H1 (cell line): ENCODE measurements around the gene DNAL4. TPM values are rescaled to one million over a fixed set of nuclear protein-coding genes. Genes with fewer than 3 reads are reported as not detected.

ENCODE experiments used
- CTCF ChIA-PET: fragments of 300-600 bp; sonication (Branson Sonifier 250); formaldehyde crosslinking; loops from one replicate; lab custom pipeline; 2021; ENCODE audit not compliant: partially characterized antibody; lab: Charles Lee
- POLR2A ChIA-PET: fragments of 300-600 bp; sonication (Branson Sonifier 250); formaldehyde crosslinking; loops from one replicate; lab custom pipeline; 2021; ENCODE audit warnings: inconsistent platforms; ENCODE audit not compliant: partially characterized antibody; lab: Charles Lee
- DNase-seq, 2 experiments: peaks; one replicate each; pipeline versions ENCODE4 v3.0.0 to v3.0.0-alpha.2; 2010 to 2022; ENCODE audit warnings: low spot score in 2 of 2, low read depth in 1 of 2, mixed read lengths in 1 of 2
- FAIRE-seq: peaks from 2 replicates; lab custom pipeline; 2011; peaks lifted over from hg19 to GRCh38; lab: Jason Lieb, UNC
- H2AFZ ChIP-seq: 2 replicates; pipeline ENCODE4 v1.8.1; 2012; ENCODE audit warnings: low read length, inconsistent platforms
- H2AK5ac ChIP-seq: 2 replicates; pipeline ENCODE4 v1.6.1; 2013; ENCODE audit warnings: low read depth, low read length
- H2BK120ac ChIP-seq: replicated peaks from 2 replicates; pipeline ENCODE3; 2013; ENCODE audit warnings: low read depth, low read length, inconsistent platforms
- H2BK12ac ChIP-seq: 2 replicates; pipeline ENCODE4 v1.6.1; 2013; ENCODE audit warnings: low read depth, low read length
- H2BK15ac ChIP-seq: 2 replicates; pipeline ENCODE4 v1.6.1; 2013; ENCODE audit warnings: low read length
- H2BK20ac ChIP-seq: 2 replicates; pipeline ENCODE4 v1.6.1; 2013; ENCODE audit warnings: low read length
- H2BK5ac ChIP-seq: 2 replicates; pipeline ENCODE4 v1.6.1; 2013; ENCODE audit warnings: low read depth, low read length
- H3K14ac ChIP-seq: 2 replicates; pipeline ENCODE4 v1.6.1; 2013; ENCODE audit warnings: inconsistent platforms; ENCODE audit not compliant: insufficient read length
- H3K18ac ChIP-seq: 2 replicates; pipeline ENCODE4 v1.6.1; 2013; ENCODE audit warnings: low read length; ENCODE audit errors: extremely low read depth
- H3K23ac ChIP-seq: 2 replicates; pipeline ENCODE4 v1.6.1; 2013; ENCODE audit warnings: inconsistent platforms; ENCODE audit not compliant: insufficient read length
- H3K23me2 ChIP-seq: 2 replicates; pipeline ENCODE4 v1.6.1; 2013; ENCODE audit warnings: low read depth, low read length
- H3K27ac ChIP-seq: 2 replicates; pipeline ENCODE4 v1.6.1; 2011; ENCODE audit warnings: low read depth, low read length, inconsistent platforms
- H3K27me3 ChIP-seq, 4 experiments: replicated peaks in 1 of 4; 1 replicate in 1 of 4; 2 replicates in 3 of 4; pipeline versions ENCODE4 v1.6.1 to v1.8.1; 2011 to 2013; ENCODE audit warnings: low read length in 3 of 4, mild to moderate bottlenecking in 3 of 4, inconsistent platforms in 2 of 4, mixed read lengths in 2 of 4, moderate library complexity in 1 of 4; ENCODE audit not compliant: control insufficient read depth in 3 of 4, insufficient read depth in 3 of 4; ENCODE audit errors: extremely low read depth in 1 of 4
- H3K36me3 ChIP-seq, 4 experiments: 2 replicates each; pipeline versions ENCODE4 v1.6.1 to v1.8.1; 2011 to 2013; ENCODE audit warnings: mild to moderate bottlenecking in 4 of 4, low read length in 3 of 4, moderate library complexity in 2 of 4, control low read depth in 1 of 4, inconsistent platforms in 1 of 4; ENCODE audit not compliant: insufficient read depth in 4 of 4, control insufficient read depth in 2 of 4
- H3K4ac ChIP-seq: replicated peaks from 2 replicates; pipeline ENCODE3; 2013; ENCODE audit warnings: low read length, low read depth, mixed read lengths, inconsistent platforms; ENCODE audit not compliant: insufficient read length
- H3K4me1 ChIP-seq, 4 experiments: replicated peaks in 1 of 4; 1 replicate in 1 of 4; 2 replicates in 3 of 4; pipeline versions ENCODE4 v1.6.1 to v1.8.1; 2011 to 2013; ENCODE audit warnings: low read length in 3 of 4, inconsistent platforms in 2 of 4, mixed read lengths in 1 of 4; ENCODE audit not compliant: insufficient read depth in 4 of 4, control insufficient read depth in 3 of 4
- H3K4me2 ChIP-seq, 2 experiments: 2 replicates each; pipeline versions ENCODE4 v1.6.1 to v1.8.1; 2011 to 2013; ENCODE audit warnings: low read depth in 2 of 2, low read length in 2 of 2, control low read depth in 1 of 2, inconsistent platforms in 1 of 2, mild to moderate bottlenecking in 1 of 2; ENCODE audit not compliant: insufficient read depth in 1 of 2
- H3K4me3 ChIP-seq, 4 experiments: fragments of 200-600, 300-600 bp in 1 of 4; sonication (generic), shearing (Covaris generic), sonication (Bioruptor Twin) in 1 of 4; 2 replicates each; pipeline versions ENCODE4 v1.5.1 to v1.8.1; 2011 to 2016; ENCODE audit warnings: low read length in 4 of 4, low read depth in 3 of 4, control low read depth in 2 of 4, inconsistent platforms in 2 of 4, mild to moderate bottlenecking in 2 of 4, mixed read lengths in 1 of 4, moderate library complexity in 1 of 4; ENCODE audit not compliant: insufficient read depth in 2 of 4; ENCODE audit errors: extremely low read depth in 1 of 4
- H3K56ac ChIP-seq: replicated peaks from 2 replicates; pipeline ENCODE3; 2013; ENCODE audit warnings: low read depth, mild to moderate bottlenecking, mixed read lengths, low read length, inconsistent platforms; ENCODE audit not compliant: insufficient read length
- H3K79me1 ChIP-seq: 2 replicates; pipeline ENCODE4 v1.6.1; 2013; ENCODE audit warnings: low read depth, low read length, control low read depth
- H3K79me2 ChIP-seq, 2 experiments: 2 replicates each; pipeline versions ENCODE4 v1.6.1 to v1.8.1; 2012 to 2013; ENCODE audit warnings: low read length in 2 of 2, mild to moderate bottlenecking in 2 of 2, inconsistent platforms in 1 of 2; ENCODE audit not compliant: insufficient read depth in 2 of 2, control insufficient read depth in 1 of 2
- H3K9ac ChIP-seq, 4 experiments: replicated peaks in 1 of 4; 1 replicate in 1 of 4; 2 replicates in 3 of 4; pipeline versions ENCODE4 v1.6.1 to v1.8.1; 2011 to 2013; ENCODE audit warnings: low read depth in 3 of 4, low read length in 3 of 4, control low read depth in 2 of 4, mild to moderate bottlenecking in 2 of 4, moderate library complexity in 2 of 4, inconsistent platforms in 1 of 4; ENCODE audit errors: extremely low read depth in 1 of 4
- H3K9me3 ChIP-seq, 2 experiments: 2 replicates each; pipeline versions ENCODE4 v1.6.1 to v1.8.1; 2012 to 2013; ENCODE audit warnings: mild to moderate bottlenecking in 2 of 2, moderate library complexity in 2 of 2, control low read depth in 1 of 2, inconsistent platforms in 1 of 2, low read depth in 1 of 2, low read length in 1 of 2, mixed read lengths in 1 of 2; ENCODE audit not compliant: insufficient read depth in 2 of 2
- H4K20me1 ChIP-seq, 2 experiments: replicated peaks in 1 of 2; 2 replicates each; pipeline versions ENCODE3 to v1.8.1; 2011 to 2013; ENCODE audit warnings: inconsistent platforms in 2 of 2, low read length in 2 of 2, mild to moderate bottlenecking in 1 of 2; ENCODE audit not compliant: insufficient read depth in 2 of 2, control insufficient read depth in 1 of 2
- H4K5ac ChIP-seq: 2 replicates; pipeline ENCODE4 v1.6.1; 2013; ENCODE audit warnings: low read length, low read depth, mixed read lengths, inconsistent platforms; ENCODE audit not compliant: insufficient read length
- H4K8ac ChIP-seq: 2 replicates; pipeline ENCODE4 v1.8.0; 2013; ENCODE audit warnings: mild to moderate bottlenecking, moderate library complexity, low read length, inconsistent platforms; ENCODE audit not compliant: insufficient read depth; ENCODE audit errors: extremely low read depth
- H4K91ac ChIP-seq: replicated peaks from 2 replicates; pipeline ENCODE3; 2013; ENCODE audit warnings: low read length, mixed read lengths, inconsistent platforms; ENCODE audit not compliant: insufficient read length
- CHD1 ChIP-seq: IDR thresholded peaks from 2 replicates; pipeline ENCODE4 v1.6.1; 2012; ENCODE audit warnings: low read depth, low read length, improper control_type of control experiment
- CHD2 ChIP-seq: IDR thresholded peaks from 2 replicates; pipeline ENCODE4 v1.6.1; 2012; ENCODE audit warnings: low read length, improper control_type of control experiment
- EZH2 ChIP-seq: fragments of 200-600 bp; sonication (generic); IDR thresholded peaks from 2 replicates; pipeline ENCODE4 v1.7.1; 2012; ENCODE audit warnings: low read depth, mild to moderate bottlenecking, moderate library complexity, low read length, inconsistent platforms; ENCODE audit not compliant: severe bottlenecking
- KDM4A ChIP-seq: IDR thresholded peaks from one replicate; pipeline ENCODE4 v1.7.1; 2012; ENCODE audit warnings: low read depth, mild to moderate bottlenecking, moderate library complexity, low read length, inconsistent platforms; ENCODE audit not compliant: severe bottlenecking
- MAFK ChIP-seq: IDR thresholded peaks from 2 replicates; pipeline ENCODE4 v1.6.1; 2012; ENCODE audit warnings: low read depth, mild to moderate bottlenecking, improper control_type of control experiment, low read length
- NRF1 ChIP-seq: IDR thresholded peaks from 2 replicates; pipeline ENCODE4 v1.6.1; 2011; ENCODE audit warnings: mild to moderate bottlenecking, low read depth, low read length, improper control_type of control experiment
- RFX5 ChIP-seq: IDR thresholded peaks from 2 replicates; pipeline ENCODE4 v1.6.1; 2011; ENCODE audit warnings: low read depth, low read length, improper control_type of control experiment, borderline replicate concordance
- RXRA ChIP-seq: IDR thresholded peaks from 2 replicates; pipeline ENCODE4 v1.6.1; 2011; ENCODE audit warnings: low read depth, mild to moderate bottlenecking, low read length, moderate library complexity; ENCODE audit not compliant: insufficient read depth
- SIN3A ChIP-seq, 2 experiments: IDR thresholded peaks in 1 of 2; conservative IDR thresholded peaks in 1 of 2; 2 replicates each; pipeline ENCODE4 v1.6.1; 2011 to 2012; ENCODE audit warnings: low read length in 2 of 2, improper control_type of control experiment in 1 of 2, low read depth in 1 of 2, mild to moderate bottlenecking in 1 of 2
- TEAD4 ChIP-seq: IDR thresholded peaks from 2 replicates; pipeline ENCODE4 v1.6.1; 2012; ENCODE audit warnings: low read depth, low read length, inconsistent platforms, mixed read lengths
- YY1 ChIP-seq: IDR thresholded peaks from 2 replicates; pipeline ENCODE4 v1.6.1; 2011; ENCODE audit warnings: low read depth, mild to moderate bottlenecking, low read length
- WGBS, 2 experiments: shearing (Covaris generic) in 1 of 2; methylation state at CpG; one replicate each; pipeline versions ENCODE4 v1.1.6 to v1.1.7; 2013 to 2015; ENCODE audit warnings: low lambda C conversion rate in 2 of 2, mixed read lengths in 2 of 2, inconsistent platforms in 1 of 2, low coverage in 1 of 2, missing lambda C conversion rate in 1 of 2; ENCODE audit not compliant: insufficient replicate concordance in 2 of 2, insufficient coverage in 1 of 2, insufficient read length in 1 of 2; ENCODE audit errors: extremely low coverage in 1 of 2, missing lambda C conversion rate in 1 of 2; 5-methylcytosine and 5-hydroxymethylcytosine counted together
- polyA plus RNA-seq, 7 experiments: library from polyadenylated mRNA; depleted of rRNA in 3 of 7; stranded (reverse) in 5 of 7; unstranded in 2 of 7; fragments of >200 nt in 5 of 7; fragments of 200-250 nt in 2 of 7; gene quantifications; 1 replicate in 5 of 7; 2 replicates in 1 of 7; 4 replicates in 1 of 7; pipeline versions ENCODE4 v1.2.1 to v1.2.3, GENCODE V29; 2011 to 2013; ENCODE audit warnings: missing spikeins in 2 of 7, mixed read lengths in 2 of 7
- total RNA-seq: library from RNA; stranded (reverse); fragmentation: NEBNext Ultra II Directional; extraction: Animal tissue kit (Norgen Biotek cat#: 25700); gene quantifications from 2 replicates; pipeline ENCODE4 v1.2.1, GENCODE V29; 2021

The DNAL4 gene
- total and polyA plus RNA-seq, 2 of the 8 experiments (the other 6 are each of a cell fraction or from before 2014, with no cell fraction given), result 8.8 to 14.0 TPM

DNA sequence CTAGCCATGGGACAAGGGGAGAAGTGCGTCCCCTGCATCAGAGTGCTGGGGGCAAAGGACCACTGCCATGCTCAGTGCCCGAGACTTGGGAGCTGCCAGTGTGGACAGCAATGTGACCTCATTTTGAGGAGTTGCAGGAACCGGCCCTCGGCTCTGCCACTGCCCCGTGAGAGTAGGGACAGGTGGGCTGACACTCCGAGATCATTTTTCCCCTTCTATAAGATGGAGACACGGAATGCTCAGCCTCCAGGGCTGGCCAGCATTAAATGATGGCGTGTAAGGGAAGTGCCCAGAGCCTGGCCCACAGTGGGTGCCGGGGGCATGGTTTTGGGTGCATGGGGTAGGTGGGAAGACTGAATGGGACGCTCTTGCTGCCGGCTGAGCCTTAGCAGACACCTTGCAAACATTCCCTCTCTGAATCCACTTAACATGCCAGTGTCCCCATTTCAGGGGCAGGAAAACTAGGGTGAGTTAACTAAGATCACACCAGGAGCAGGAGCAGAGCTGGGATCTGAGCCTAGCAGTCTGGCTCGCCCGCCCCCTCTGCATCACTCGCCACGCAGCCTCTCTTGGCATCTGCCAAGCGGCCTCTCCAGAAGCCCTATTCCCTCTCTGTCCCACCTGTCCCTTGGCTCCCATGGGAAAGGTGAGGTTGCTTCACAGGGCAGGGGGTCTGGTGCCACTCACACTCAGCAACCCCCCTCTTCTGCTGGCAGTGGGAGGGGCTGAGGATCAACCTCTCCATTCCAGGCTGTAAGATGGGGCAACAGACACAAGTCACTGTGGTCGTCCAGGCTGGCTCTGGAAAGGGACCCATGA lies 36.3 kb upstream of the DNAL4 start:
- Histone ChIP-seq H3K79me1 (no peaks in the 10 kb centered on the region), H3K18ac (no peak overlapping the region), H2BK12ac (0 out of 2 replicates have a peak overlapping the region, but pooled peaks have one; percentile 17), H3K4me2 (no peak overlapping the region), H4K20me1 (peaks cover 0 to 3% of the 10 kb centered on the region in 2 experiments), H3K23me2 (peaks cover 1% of the 10 kb centered on the region; the same call in 1 of the 2 replicates), H2AFZ (no peak overlapping the region), H2BK15ac (no peak overlapping the region), H4K91ac (no peak overlapping the region), H3K23ac (no peak overlapping the region), H4K5ac (no peak overlapping the region), H3K27me3 (no peaks in the 10 kb centered on the region), H2BK5ac (no peak overlapping the region), H2AK5ac (no peak overlapping the region), H3K9me3 (no peaks in the 10 kb centered on the region), H2BK120ac (no peak overlapping the region), H3K4me1 (peaks cover 0 to 6% (median 3%) of the 10 kb centered on the region in 4 experiments; a peak in 2 of 7 replicates), H3K4ac (no peak overlapping the region), H2BK20ac (no peak overlapping the region), H3K36me3 (no peaks in the 10 kb centered on the region), H3K14ac (no peak overlapping the region), H3K56ac (no peak overlapping the region), H3K79me2 (no peaks in the 10 kb centered on the region), H3K4me3 (no peak overlapping the region), H3K9ac (no peak overlapping the region), H4K8ac (0 out of 2 replicates have a peak overlapping the region, but pooled peaks have one; percentile 7), H3K27ac (no peak overlapping the region)
- DNase-seq (no peak), FAIRE-seq (no peak)
- WGBS, 2 experiments, result 85% methylated on average over 17 of the region's 17 CpGs; no CpG with 5 or more reads in 1 of the 2 experiments
- POLR2A ChIA-PET, result interaction anchor here (1.1 to 1.2 kb wide), 2 partner anchors 10 to 61 kb away, joined by 3 read pairs; no protein-coding TSS in a partner anchor
- CTCF ChIA-PET, result interaction anchor here (1.0 to 6.8 kb wide), 4 partner anchors 6 to 48 kb away, joined by 3 to 53 read pairs (median 4); no protein-coding TSS in a partner anchor
- no peak for TF ChIP-seq CHD1
- no peak for TF ChIP-seq KDM4A
- no peak for TF ChIP-seq NRF1
- TF ChIP-seq CHD2, result no peak
- no peak for TF ChIP-seq SIN3A (conservative IDR thresholded peaks at IDR 0.05 in 1 of 2, IDR thresholded peaks at IDR 0.05 in 1 of 2; ENCODE audit: low read depth in 1 of 2, low read length in 2 of 2)
- TF ChIP-seq MAFK, result no peak
- no peak for TF ChIP-seq RFX5
- TF ChIP-seq TEAD4, result no peak
- no peak for TF ChIP-seq RXRA
- TF ChIP-seq YY1, result no peak
- no peak for TF ChIP-seq EZH2
